ENCODE results near the gene ZSCAN5A.

The ZSCAN5A gene

DNA sequence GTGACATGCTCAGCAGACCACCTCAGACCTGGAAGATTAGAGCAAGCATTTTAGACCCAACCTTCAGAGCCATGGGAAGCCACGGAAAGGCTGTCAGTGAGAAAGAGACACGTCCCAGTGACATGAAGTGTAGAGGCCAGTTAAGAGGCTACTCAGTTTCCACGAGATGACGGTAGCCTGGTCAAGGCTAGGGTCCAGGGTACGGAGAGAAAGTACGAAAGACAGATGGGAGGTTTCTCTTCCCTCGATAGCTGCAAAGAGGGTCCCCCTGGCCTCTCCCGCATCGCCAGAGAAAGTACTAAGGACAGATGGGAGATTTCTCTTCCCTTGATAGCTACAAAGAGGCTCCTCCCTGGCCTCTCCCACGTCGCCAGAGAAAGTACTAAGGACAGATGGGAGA lies 8.6 kb downstream of the ZSCAN5A start:
- Mint-ChIP-seq H3K9me3 (no peaks in the 10 kb centered on the region), H3K36me3 (ENCODE audit: low read depth) (peaks cover 4% of the 10 kb centered on the region), H3K27ac (no peak overlapping the region)

GRCh38 chr19:56304243-56304642 lies 10.4 kb downstream of the ZSCAN5A start:
- no peaks in the 10 kb centered on the region for H3K9me3 Mint-ChIP-seq
- H3K4me3 Mint-ChIP-seq = no peak overlapping the region
- H3K27me3 Mint-ChIP-seq (ENCODE audit: low read depth) = no peaks in the 10 kb centered on the region
- peaks cover 9% of the 10 kb centered on the region for H3K4me1 Mint-ChIP-seq (ENCODE audit: low read depth)
- peaks cover 7% of the 10 kb centered on the region for H3K36me3 Mint-ChIP-seq (ENCODE audit: low read depth)
- no peak overlapping the region for H3K27ac Mint-ChIP-seq

More for the DNA sequence above, 8.6 kb downstream of the ZSCAN5A start:
- Mint-ChIP-seq H3K4me3 (no peak overlapping the region), H3K4me1 (ENCODE audit: low read depth) (peaks cover 6% of the 10 kb centered on the region), H3K27me3 (ENCODE audit: low read depth) (no peaks in the 10 kb centered on the region)

DNA sequence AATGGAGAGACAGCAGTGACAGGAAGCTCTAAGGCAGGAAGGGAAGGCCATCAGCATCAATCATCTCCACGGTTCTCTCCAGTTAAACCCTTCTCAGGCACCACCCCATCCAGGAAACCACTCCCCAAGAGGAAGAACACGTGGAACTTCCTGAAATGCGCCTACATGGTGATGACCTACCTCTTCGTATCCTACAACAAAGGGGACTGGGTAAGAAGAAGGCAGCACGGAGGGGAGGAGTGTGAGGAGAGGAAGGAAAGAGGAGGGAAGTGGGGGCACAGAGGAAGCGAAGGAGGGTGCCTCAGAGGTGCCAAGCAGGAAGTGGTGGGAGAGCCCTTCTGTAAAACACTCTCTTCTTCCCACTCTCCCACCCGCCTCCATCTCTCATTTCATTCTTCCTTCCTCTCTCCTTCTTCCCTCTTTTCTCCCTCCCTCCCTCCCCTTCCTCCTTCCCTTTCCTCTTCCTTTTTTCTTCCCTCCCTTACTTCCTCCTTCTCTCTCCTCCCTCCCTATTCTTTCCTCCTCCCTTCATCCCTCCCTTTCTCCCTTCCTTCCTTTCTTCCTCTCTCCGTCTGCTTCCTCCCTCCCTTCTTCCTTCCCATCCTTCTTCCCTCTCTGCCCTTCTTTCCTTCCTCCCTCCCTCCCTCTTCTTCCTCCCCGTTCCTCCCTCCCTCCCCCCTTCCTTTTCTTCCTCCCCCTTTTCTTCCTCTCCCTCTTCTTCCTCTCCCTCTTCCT lies 12.6 kb downstream of the ZSCAN5A start:
- no peaks in the 10 kb centered on the region for H3K27me3 Mint-ChIP-seq (ENCODE audit: low read depth)
- H3K9me3 Mint-ChIP-seq = no peaks in the 10 kb centered on the region
- peak overlapping the region; percentile 76 for H3K27ac Mint-ChIP-seq
- peaks cover 7% of the 10 kb centered on the region for H3K36me3 Mint-ChIP-seq (ENCODE audit: low read depth)
- peak overlapping the region; percentile 9 for H3K4me3 Mint-ChIP-seq
- H3K4me1 Mint-ChIP-seq (ENCODE audit: low read depth) = peaks cover 9% of the 10 kb centered on the region

- no peak overlapping the region for H3K4me3 Mint-ChIP-seq
- no peak overlapping the region for H3K27ac Mint-ChIP-seq
- H3K4me1 Mint-ChIP-seq (ENCODE audit: low read depth) = peaks cover 9% of the 10 kb centered on the region
- H3K9me3 Mint-ChIP-seq = no peaks in the 10 kb centered on the region
- no peaks in the 10 kb centered on the region for H3K27me3 Mint-ChIP-seq (ENCODE audit: low read depth)
- H3K36me3 Mint-ChIP-seq (ENCODE audit: low read depth) = peaks cover 9% of the 10 kb centered on the region
Measured at GRCh38 chr19:56301155-56301554, 13.5 kb downstream of the ZSCAN5A start.

DNA sequence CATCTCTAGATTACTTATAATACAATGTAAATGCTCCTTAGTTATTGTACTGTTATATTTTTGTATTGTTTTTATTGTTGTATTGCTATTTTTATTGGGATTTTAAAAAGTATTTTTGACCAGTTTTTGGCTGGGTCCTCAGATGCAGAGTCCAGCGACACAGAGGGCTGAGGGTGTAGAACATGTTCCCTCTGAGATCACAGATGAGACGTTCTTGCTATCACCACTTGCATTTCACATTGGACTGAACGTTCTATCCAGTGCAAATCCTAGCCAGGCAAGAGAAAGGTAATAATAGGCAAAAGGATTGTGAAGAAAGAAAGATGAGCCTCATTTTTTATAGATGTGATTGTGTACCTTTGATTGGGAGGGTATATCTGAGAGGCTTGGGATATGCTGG lies 15.0 kb downstream of the ZSCAN5A start:
- no peak overlapping the region for H3K27ac Mint-ChIP-seq
- H3K4me3 Mint-ChIP-seq = no peak overlapping the region
- H3K9me3 Mint-ChIP-seq = no peaks in the 10 kb centered on the region
- peaks cover 9% of the 10 kb centered on the region for H3K4me1 Mint-ChIP-seq (ENCODE audit: low read depth)
- no peaks in the 10 kb centered on the region for H3K27me3 Mint-ChIP-seq (ENCODE audit: low read depth)
- H3K36me3 Mint-ChIP-seq (ENCODE audit: low read depth) = peaks cover 9% of the 10 kb centered on the region

GRCh38 chr19:56297010-56297409 lies 17.6 kb downstream of the ZSCAN5A start:
- H3K36me3 Mint-ChIP-seq (ENCODE audit: low read depth) = peaks cover 15% of the 10 kb centered on the region
- peaks cover 9% of the 10 kb centered on the region for H3K4me1 Mint-ChIP-seq (ENCODE audit: low read depth)
- H3K27ac Mint-ChIP-seq = no peak overlapping the region
- no peaks in the 10 kb centered on the region for H3K27me3 Mint-ChIP-seq (ENCODE audit: low read depth)
- H3K9me3 Mint-ChIP-seq = peaks cover 7% of the 10 kb centered on the region
- no peak overlapping the region for H3K4me3 Mint-ChIP-seq

DNA sequence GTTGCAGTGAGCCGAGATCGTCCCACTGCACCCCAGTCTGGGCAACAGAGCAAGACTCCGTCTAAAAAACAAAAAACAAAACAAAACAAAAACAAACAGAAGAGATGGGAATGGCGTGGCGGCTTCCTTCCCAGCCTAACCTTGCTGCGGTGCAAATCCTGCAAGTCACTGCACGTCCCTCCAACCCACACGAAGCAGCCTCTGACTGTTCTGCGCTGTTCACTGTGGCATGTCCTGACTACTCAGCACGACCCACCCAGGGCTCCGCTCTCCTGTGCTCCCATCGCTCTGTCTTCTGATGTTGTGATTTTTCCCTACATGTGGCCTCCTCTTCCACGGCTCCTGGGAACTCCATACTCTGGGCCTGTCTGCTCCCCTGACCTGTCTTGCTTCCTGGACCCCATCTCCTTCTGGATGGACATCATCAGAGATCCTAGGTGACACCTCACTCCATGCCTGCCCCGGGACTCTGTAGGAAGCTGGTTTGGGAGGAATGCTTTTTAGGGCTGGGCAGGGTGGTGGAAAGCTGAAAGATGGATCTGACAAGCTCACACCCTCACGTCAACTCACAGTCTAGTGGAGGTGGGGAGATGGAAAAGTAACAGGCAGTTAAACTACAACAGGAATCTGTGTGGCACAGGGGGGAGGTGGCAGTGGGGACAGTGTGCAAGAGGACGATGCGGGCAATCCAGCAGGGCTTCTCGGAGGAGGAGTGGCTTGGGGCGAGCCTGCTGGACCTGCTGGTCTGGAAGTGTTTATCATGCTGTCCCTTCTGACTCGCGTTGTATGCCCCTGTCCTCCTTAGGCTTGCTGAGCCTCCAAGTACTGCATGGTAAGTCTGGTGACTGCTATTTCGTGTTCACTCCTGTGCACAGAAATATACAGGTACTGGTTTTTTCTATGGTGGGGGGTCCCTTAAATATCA lies 18.8 kb downstream of the ZSCAN5A start:
- Mint-ChIP-seq H3K27me3 (ENCODE audit: low read depth) (no peaks in the 10 kb centered on the region), H3K4me1 (ENCODE audit: low read depth) (peaks cover 2% of the 10 kb centered on the region), H3K4me3 (no peak overlapping the region), H3K27ac (no peak overlapping the region), H3K36me3 (ENCODE audit: low read depth) (peaks cover 11% of the 10 kb centered on the region), H3K9me3 (peaks cover 7% of the 10 kb centered on the region)

- Mint-ChIP-seq H3K36me3 (ENCODE audit: low read depth) (peaks cover 8% of the 10 kb centered on the region), H3K4me3 (no peak overlapping the region), H3K9me3 (peaks cover 7% of the 10 kb centered on the region), H3K27me3 (ENCODE audit: low read depth) (no peaks in the 10 kb centered on the region), H3K27ac (no peak overlapping the region), H3K4me1 (ENCODE audit: low read depth) (no peaks in the 10 kb centered on the region)
Measured at GRCh38 chr19:56294549-56294948, 20.1 kb downstream of the ZSCAN5A start.

DNA sequence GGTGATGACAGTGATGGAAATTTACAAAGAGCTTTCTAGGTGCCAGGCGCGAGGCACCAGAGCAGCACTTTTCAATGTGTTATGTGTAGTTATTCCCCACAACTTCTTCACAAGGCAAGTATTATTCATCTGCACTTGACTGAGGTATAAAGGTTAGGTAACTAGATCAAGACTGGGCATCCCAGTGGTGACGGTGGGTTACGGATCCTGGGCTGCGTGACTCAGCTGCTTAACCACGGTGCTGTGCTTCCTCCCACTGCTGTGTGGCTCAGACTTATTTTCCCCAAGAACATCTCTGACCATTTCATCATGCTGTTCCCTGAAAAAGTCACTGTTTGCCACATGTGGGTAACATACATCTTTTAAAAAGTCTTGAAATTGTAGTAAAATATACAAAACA lies 22.8 kb downstream of the ZSCAN5A start:
- H3K9me3 Mint-ChIP-seq = peaks cover 7% of the 10 kb centered on the region
- H3K36me3 Mint-ChIP-seq (ENCODE audit: low read depth) = peaks cover 8% of the 10 kb centered on the region
- H3K27me3 Mint-ChIP-seq (ENCODE audit: low read depth) = no peaks in the 10 kb centered on the region
- no peak overlapping the region for H3K4me3 Mint-ChIP-seq
- no peaks in the 10 kb centered on the region for H3K4me1 Mint-ChIP-seq (ENCODE audit: low read depth)
- no peak overlapping the region for H3K27ac Mint-ChIP-seq

- Mint-ChIP-seq H3K4me3 (no peak overlapping the region), H3K36me3 (ENCODE audit: low read depth) (peaks cover 6% of the 10 kb centered on the region), H3K27me3 (ENCODE audit: low read depth) (no peaks in the 10 kb centered on the region), H3K9me3 (peaks cover 7% of the 10 kb centered on the region), H3K4me1 (ENCODE audit: low read depth) (no peaks in the 10 kb centered on the region), H3K27ac (no peak overlapping the region)
Measured at GRCh38 chr19:56290104-56290503, 24.5 kb downstream of the ZSCAN5A start.

DNA sequence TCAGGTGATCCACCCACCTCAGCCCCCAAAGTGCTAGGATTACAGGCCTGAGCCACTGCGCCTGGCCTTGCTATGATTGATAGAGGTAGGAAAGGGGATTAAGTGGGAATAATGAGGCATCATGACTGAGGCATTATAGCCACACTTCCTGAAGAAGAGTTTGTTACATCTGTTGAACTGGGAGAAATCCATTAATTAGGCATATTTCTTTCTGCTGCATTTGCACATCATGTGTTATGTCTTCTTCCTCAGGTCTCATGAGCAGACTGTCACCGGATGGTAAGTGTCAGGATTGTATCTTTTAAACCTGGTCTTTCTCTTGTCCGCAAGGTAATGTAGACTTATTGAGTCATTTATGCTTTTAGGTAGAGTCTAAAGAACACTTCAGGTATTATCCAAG lies 29.9 kb downstream of the ZSCAN5A start:
- Mint-ChIP-seq H3K27ac (no peak overlapping the region), H3K36me3 (ENCODE audit: low read depth) (no peaks in the 10 kb centered on the region), H3K4me1 (ENCODE audit: low read depth) (no peaks in the 10 kb centered on the region), H3K4me3 (no peak overlapping the region), H3K27me3 (ENCODE audit: low read depth) (no peaks in the 10 kb centered on the region), H3K9me3 (no peaks in the 10 kb centered on the region)

GRCh38 chr19:56282809-56283208 lies 31.8 kb downstream of the ZSCAN5A start:
- no peak overlapping the region for H3K4me3 Mint-ChIP-seq
- no peaks in the 10 kb centered on the region for H3K36me3 Mint-ChIP-seq (ENCODE audit: low read depth)
- no peaks in the 10 kb centered on the region for H3K27me3 Mint-ChIP-seq (ENCODE audit: low read depth)
- H3K4me1 Mint-ChIP-seq (ENCODE audit: low read depth) = no peaks in the 10 kb centered on the region
- no peak overlapping the region for H3K27ac Mint-ChIP-seq
- H3K9me3 Mint-ChIP-seq = no peaks in the 10 kb centered on the region

DNA sequence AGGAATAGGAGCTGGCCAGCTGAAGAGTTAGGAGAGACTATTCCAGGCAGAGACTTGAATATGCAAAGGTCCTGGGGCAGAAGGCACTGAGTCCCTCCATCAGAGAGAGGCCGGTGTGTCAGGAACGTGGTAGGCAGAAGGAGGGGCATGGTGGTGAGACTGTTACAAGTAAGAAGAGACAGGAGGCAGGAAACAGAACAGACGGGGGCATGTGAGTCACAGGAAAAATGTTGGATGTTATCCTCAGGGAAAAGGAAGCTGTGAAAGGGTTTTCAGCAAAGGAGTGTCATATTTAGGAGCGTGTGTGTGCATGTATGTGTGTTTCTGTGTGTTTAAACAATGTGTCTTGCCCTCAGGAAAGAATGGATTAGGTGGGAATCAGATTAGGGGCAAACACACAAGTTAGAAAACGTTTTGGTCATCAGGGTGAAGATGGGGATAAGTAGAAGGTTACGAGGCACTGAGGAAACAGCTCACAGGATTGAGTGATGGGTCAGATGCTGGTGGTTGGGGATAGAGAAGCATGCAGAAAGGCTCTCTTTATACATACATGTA lies 41.0 kb downstream of the ZSCAN5A start:
- Mint-ChIP-seq H3K27ac (no peak overlapping the region), H3K4me1 (ENCODE audit: low read depth) (no peaks in the 10 kb centered on the region), H3K27me3 (ENCODE audit: low read depth) (no peaks in the 10 kb centered on the region), H3K36me3 (ENCODE audit: low read depth) (no peaks in the 10 kb centered on the region), H3K9me3 (no peaks in the 10 kb centered on the region), H3K4me3 (no peak overlapping the region)

GRCh38 chr19:56272161-56272798 lies 42.4 kb downstream of the ZSCAN5A start, which contains the start of gene EDDM13:
Gene EDDM13 (plus strand): TSS chr19:56272748. CDS start chr19:56272835, 87 bp downstream.
- Mint-ChIP-seq H3K9me3 (no peaks in the 10 kb centered on the region), H3K4me3 (no peak within 1 kb of the TSS), H3K27ac (no peak within 1 kb of the TSS), H3K36me3 (ENCODE audit: low read depth) (no peaks in the 10 kb centered on the region), H3K4me1 (ENCODE audit: low read depth) (no peaks in the 10 kb centered on the region), H3K27me3 (ENCODE audit: low read depth) (no peaks in the 10 kb centered on the region)

Data from T-helper 1 cell treated with Interleukin-12 subunit alpha and Interleukin-12 subunit beta and Interleukin-4 antibody, amounts not matched to agents 30 μg/mL and 1 μg/mL, for 36 hours (primary cell).